Left ventricle myocardium inferior (tissue), 1 donor: Measurements from ENCODE around the gene UGT2A2. TPM values are rescaled to one million over a fixed set of nuclear protein-coding genes. Genes with fewer than 3 reads are reported as not detected.
"Not testable (repeated sequence)": the region's sequence is repeated elsewhere in the genome, so short reads cannot be mapped to it uniquely, and the experiment has no call there.

Experiments used
- DNase-seq: peaks from one replicate; pipeline ENCODE4 v3.0.0-alpha.2; 2020
- H3K27ac ChIP-seq: fragments of 200-600 bp; replicated peaks from 2 replicates; pipeline ENCODE4 v1.8.0; 2021
- H3K27me3 ChIP-seq: fragments of 200-600 bp; 2 replicates; pipeline ENCODE4 v1.8.0; 2021; ENCODE audit warnings: low read depth
- H3K36me3 ChIP-seq: fragments of 200-600 bp; 2 replicates; pipeline ENCODE4 v1.8.0; 2021
- H3K4me1 ChIP-seq: fragments of 200-600 bp; 2 replicates; pipeline ENCODE4 v1.8.0; 2021
- H3K4me3 ChIP-seq: fragments of 200-600 bp; 2 replicates; pipeline ENCODE4 v1.8.0; 2021; ENCODE audit warnings: mild to moderate bottlenecking, moderate library complexity
- H3K9me3 ChIP-seq: fragments of 200-600 bp; replicated peaks from 2 replicates; pipeline ENCODE4 v1.8.0; 2021
- CTCF ChIP-seq: fragments of 200-600 bp; IDR thresholded peaks from 2 replicates; pipeline ENCODE4 v1.8.0; 2021; ENCODE audit warnings: antibody characterized with exemption, mild to moderate bottlenecking, borderline replicate concordance
- intact Hi-C: fragments of 100-400 bp; cut with micrococcal nuclease; formaldehyde crosslinking; loops from one replicate; pipeline ENCODE4 v1.11.0; 2022
- long read RNA-seq: library from polyadenylated mRNA; unstranded; transcript quantifications from one replicate; pipeline ENCODE4 v2.0.0, GENCODE V29; 2021
- total RNA-seq: library from RNA; stranded (reverse); fragmentation: NEBNext Ultra II Directional; extraction: Animal tissue kit (Norgen Biotek cat#: 25700); gene quantifications from one replicate; pipeline ENCODE4 v1.2.1, GENCODE V29; 2021
- donor health status: DM: no; HTN: yes; CAD: no; lungs with severe emphysema.

The UGT2A2 gene
- not detected for total RNA-seq
- long read RNA-seq = 0 reads

DNA sequence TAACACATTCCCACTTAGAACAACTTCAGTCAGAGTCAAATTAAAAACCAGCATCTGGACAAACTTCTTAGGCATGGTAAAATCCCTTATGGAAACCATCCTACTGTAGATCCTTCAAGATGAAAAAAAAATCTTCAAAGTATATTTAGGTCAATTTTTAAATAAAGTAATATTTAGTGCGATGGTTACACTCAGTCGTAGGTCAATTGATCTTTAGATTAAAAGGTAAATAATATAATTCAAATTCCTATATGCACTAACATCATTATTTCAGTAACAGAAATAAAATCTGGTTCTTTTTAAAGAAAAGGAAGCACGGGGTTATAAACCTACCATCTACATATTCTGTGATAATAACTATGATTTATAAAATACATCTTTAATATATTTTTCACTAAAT lies at the start of gene UGT2A2:
Gene UGT2A2, minus strand, starts transcription at position 101 of the 400 bp plus-strand sequence. Its CDS starts 2 bp downstream, at position 99.
- Histone ChIP-seq H3K9me3 (no peaks in the 10 kb centered on the region), H3K27me3 (no peaks in the 10 kb centered on the region), H3K4me3 (no peak within 1 kb of the TSS), H3K36me3 (no peaks in the 10 kb centered on the region), H3K4me1 (no peaks in the 10 kb centered on the region), H3K27ac (no peak within 1 kb of the TSS)
- no peak for TF ChIP-seq CTCF
- intact Hi-C loops = no loop called here
- DNase-seq = no peak

GRCh38 chr4:69684804-69685203 lies 45.4 kb upstream of the UGT2A2 start:
- TF ChIP-seq CTCF = no peak

GRCh38 chr4:69668680-69669079 lies 29.2 kb upstream of the UGT2A2 start:
- Histone ChIP-seq H3K27ac (no peak overlapping the region), H3K36me3 (no peaks in the 10 kb centered on the region), H3K27me3 (no peaks in the 10 kb centered on the region), H3K4me3 (no peak overlapping the region), H3K4me1 (no peaks in the 10 kb centered on the region), H3K9me3 (no peaks in the 10 kb centered on the region)
- no peak for TF ChIP-seq CTCF
- intact Hi-C loops = no loop called here
- DNase-seq = no peak

More at GRCh38 chr4:69684804-69685203, 45.4 kb upstream of the UGT2A2 start:
- no peaks in the 10 kb centered on the region for H3K36me3 ChIP-seq
- DNase-seq = no peak
- no peak overlapping the region for H3K4me3 ChIP-seq
- intact Hi-C loops = no loop called here
- H3K27me3 ChIP-seq = no peaks in the 10 kb centered on the region
- no peak overlapping the region for H3K27ac ChIP-seq
- H3K4me1 ChIP-seq = no peaks in the 10 kb centered on the region
- H3K9me3 ChIP-seq = no peaks in the 10 kb centered on the region

DNA sequence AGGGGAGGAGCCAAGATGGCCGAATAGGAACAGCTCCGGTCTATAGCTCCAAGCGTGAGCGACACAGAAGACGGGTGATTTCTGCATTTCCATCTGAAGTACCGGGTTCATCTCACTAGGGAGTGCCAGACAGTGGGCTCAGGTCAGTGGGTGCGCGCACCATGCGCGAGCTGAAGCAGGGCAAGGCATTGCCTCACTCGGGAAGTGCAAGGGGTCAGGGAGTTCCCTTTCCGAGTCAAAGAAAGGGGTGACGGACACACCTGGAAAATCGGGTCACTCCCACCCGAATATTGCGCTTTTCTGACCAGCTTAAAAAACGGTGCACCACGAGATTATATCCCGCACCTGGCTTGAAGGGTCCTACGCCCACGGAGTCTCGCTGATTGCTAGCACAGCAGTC lies 24.6 kb upstream of the UGT2A2 start:
- H3K36me3 ChIP-seq, H3K27ac ChIP-seq, intact Hi-C loops, H3K9me3 ChIP-seq, H3K27me3 ChIP-seq, H3K4me1 ChIP-seq, H3K4me3 ChIP-seq, DNase-seq: not testable (repeated sequence)

DNA sequence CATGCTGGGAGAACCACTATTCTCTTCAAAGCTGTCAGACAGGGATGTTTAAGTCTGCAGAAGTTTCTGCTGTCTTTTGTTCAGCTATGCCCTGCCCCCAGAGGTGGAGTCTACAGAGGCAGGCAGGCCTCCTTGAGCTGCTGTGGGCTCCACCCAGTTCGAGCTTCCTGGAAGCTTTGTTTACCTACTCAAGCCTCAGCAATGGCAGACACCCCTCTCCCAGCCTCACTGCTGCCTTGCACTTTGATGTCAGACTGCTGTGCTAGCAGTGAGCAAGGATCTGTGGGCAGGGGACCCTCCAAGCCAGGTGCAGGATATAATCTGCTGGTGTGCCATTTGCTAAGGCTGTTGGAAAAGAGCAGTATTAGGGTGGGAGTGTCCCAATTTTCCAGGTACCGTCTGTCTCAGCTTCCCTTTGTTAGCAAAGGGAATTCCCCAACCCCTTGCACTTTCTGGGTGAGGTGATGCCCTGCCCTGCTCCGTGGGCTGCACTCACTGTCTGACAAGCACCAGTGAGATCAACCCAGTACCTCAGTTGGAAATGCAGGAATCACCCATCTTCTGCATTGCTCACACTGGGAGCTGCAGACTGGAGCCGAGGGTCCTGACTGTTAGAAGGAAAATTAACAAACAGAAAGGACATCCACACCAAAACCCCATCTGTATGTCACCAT lies 21.8 kb upstream of the UGT2A2 start:
- H3K4me3 ChIP-seq, intact Hi-C loops, H3K4me1 ChIP-seq, H3K36me3 ChIP-seq, H3K27me3 ChIP-seq, H3K27ac ChIP-seq, H3K9me3 ChIP-seq, DNase-seq: not testable (repeated sequence)

- no peaks in the 10 kb centered on the region for H3K4me1 ChIP-seq
- H3K4me3 ChIP-seq = no peak overlapping the region
- no peak for TF ChIP-seq CTCF
- DNase-seq = no peak
- no peak overlapping the region for H3K27ac ChIP-seq
- intact Hi-C loops = no loop called here
- H3K27me3 ChIP-seq = no peaks in the 10 kb centered on the region
- H3K9me3 ChIP-seq = no peaks in the 10 kb centered on the region
- H3K36me3 ChIP-seq = no peaks in the 10 kb centered on the region
Measured at GRCh38 chr4:69658133-69658532, 18.7 kb upstream of the UGT2A2 start.
